HG03039 (cell line): Measurements from ENCODE around the gene MYO3B.

Experiments used
- ATAC-seq: cut with Tn5 transposase; IDR thresholded peaks from one replicate; pipeline ENCODE4 v1.9.1; 2021; ENCODE audit warnings: mild to moderate bottlenecking, moderate library complexity; ENCODE audit not compliant: unreplicated experiment

MYO3B gene

DNA sequence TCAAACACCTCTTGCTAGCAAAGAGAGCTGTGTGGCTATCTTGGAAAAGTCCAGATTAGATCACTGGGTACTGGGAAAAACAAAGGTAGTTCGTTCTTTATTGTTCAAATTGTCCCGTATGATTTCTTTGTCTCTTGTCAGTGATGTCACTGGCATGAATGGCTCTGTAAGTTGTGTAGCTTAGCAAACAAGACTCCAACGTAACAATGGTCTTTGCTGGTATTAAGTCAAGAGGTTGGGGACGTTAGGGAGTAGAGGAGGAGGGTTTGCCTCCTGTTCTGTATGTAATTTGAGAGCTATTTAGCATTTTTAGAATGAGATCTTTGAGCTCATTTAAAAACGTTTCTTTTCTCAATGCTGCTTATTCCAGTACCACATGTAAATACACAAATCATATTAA is 320.7 kb downstream of the MYO3B start:
- ATAC-seq = no peak

DNA sequence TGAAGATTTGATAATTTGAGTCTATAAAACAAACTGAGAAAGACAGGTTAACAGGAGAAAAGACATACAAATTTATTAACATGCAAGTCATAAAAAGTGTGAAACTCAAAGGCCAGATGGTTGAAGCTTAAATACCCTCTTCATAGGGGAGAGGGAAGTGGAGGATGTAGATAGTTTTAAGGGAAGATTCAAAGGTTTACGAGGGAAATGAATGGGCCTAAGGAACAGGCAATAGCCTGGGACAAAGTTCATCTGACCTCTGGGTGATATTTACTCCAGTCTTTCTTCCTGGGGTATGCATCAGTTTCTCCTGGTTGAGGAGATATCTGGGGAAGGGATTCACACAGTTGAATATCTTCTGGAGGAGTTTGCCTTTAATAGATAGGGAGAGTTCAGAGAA is 322.2 kb downstream of the MYO3B start:
- no peak for ATAC-seq

GRCh38 chr2:170500770-170501169 is 322.8 kb downstream of the MYO3B start:
- no peak for ATAC-seq

DNA sequence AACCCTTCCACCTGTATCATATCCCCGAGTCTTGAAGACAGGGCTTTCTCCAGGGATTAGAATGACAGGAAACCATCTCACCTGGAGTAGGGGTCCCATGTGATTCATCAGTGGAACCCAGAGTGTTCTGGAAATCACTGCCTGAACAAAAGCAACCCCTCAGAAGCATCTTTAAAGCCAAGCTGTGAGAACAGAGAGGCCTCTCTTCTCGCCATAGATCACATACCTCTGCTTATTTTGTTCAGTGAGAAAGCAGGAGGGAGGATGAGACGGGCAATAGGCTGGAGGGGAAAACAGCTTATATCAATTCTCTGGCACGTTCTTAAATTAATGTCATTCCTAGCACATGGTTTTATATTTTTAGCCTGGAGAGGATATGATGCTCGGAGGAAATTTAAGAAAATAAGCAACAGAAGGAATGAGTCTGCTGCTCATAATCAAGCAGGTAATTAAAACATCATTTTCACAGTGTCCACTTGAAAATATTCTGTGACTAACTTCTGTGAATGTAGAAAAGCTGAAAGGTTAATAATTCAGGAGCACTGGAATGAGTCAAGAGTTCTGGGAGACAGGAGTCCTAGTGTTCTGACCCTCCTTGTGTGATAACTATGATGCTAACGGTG is 323.6 kb downstream of the MYO3B start:
- ATAC-seq = no peak

GRCh38 chr2:170502361-170503130 is 324.6 kb downstream of the MYO3B start:
- ATAC-seq = no peak

GRCh38 chr2:170503563-170503962 is 325.6 kb downstream of the MYO3B start:
- ATAC-seq = no peak

DNA sequence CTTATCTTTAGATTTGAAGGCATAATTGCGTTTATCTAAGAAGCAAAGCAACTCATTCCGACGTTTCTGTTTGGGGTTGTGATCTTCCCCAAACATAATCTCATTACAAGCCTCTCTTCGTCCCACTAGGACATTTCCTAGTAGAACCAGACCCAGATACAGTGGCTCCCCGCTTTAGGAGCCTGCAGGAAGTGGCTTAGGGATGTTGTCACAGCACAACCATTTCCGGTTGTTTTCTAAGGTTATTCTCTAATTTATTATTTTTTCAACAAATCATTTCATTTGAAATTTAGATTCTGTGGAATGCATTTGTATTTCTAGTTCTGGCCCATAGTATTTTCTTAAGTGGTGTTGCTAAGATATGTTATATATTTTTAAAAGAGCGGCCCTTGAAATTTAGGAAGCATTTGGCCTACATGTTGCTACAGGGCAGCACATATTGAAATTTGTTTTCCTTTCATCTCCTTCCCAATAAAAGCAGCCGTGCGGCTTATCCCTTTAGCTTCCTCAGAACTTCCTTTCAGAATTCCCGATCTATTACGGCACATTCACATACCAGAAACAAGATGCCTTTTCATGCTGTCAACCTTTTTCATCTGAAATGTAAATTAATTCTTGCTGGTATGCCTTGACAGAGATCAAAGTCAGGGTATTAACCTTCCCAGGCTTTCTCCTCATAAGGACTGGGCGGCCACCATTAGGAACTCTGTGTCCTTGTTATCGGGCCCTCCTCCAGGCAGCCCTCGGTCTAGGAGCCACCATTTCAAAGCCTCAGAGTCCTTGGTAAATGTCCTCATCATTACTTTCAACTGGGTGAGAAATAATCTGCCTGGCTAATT is 326.2 kb downstream of the MYO3B start:
- ATAC-seq = no peak

GRCh38 chr2:170504810-170505145 is 326.8 kb downstream of the MYO3B start:
- ATAC-seq = no peak

GRCh38 chr2:170505631-170506275 is 327.8 kb downstream of the MYO3B start:
- no peak for ATAC-seq

- no peak for ATAC-seq
Observed at GRCh38 chr2:170509452-170510193, 331.7 kb downstream of the MYO3B start.

GRCh38 chr2:170512266-170512665 is 334.3 kb downstream of the MYO3B start:
- no peak for ATAC-seq

GRCh38 chr2:170514140-170514539 is 336.2 kb downstream of the MYO3B start:
- ATAC-seq = no peak

- no peak for ATAC-seq
Observed at GRCh38 chr2:170517538-170517937, 339.6 kb downstream of the MYO3B start.

DNA sequence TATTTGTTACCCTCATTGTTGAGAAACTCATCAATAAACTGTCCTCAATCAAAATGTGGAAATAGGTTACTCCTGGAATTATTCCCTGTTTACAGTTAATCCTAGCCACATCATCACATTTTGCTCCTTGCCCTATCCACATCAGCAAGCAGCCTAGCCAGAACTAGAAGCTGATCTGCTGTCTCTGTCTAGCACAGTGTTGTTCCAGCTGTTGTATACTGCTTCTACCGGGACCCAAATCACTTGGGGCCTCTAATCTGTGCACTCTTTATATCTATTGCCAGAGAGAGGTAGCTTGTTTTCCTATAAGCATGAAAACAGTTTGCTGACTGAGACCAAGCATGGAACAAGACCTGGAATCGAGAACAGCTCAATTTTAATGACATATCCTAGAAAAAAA is 341.0 kb downstream of the MYO3B start:
- no peak for ATAC-seq

GRCh38 chr2:170521299-170521698 is 343.4 kb downstream of the MYO3B start:
- ATAC-seq = no peak

DNA sequence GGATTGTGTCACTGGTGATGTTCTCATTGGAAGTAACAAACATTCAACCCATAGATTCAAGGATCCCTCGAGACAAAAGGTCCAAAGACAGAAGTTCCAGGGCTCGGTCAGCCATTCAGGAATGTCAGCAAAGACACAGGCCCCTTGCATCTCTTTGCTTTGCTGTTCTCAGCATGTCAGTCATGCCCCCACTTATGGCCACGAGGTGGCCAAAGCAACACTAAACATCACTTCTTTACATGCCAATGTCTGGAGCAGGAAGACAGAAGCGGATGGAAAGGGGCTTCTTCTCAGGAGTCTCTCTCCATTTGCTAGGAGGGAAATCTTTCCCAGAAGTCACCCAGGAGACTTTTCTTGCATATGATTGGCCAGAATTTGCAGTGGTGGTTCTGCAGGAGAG is 345.6 kb downstream of the MYO3B start:
- ATAC-seq = no peak

DNA sequence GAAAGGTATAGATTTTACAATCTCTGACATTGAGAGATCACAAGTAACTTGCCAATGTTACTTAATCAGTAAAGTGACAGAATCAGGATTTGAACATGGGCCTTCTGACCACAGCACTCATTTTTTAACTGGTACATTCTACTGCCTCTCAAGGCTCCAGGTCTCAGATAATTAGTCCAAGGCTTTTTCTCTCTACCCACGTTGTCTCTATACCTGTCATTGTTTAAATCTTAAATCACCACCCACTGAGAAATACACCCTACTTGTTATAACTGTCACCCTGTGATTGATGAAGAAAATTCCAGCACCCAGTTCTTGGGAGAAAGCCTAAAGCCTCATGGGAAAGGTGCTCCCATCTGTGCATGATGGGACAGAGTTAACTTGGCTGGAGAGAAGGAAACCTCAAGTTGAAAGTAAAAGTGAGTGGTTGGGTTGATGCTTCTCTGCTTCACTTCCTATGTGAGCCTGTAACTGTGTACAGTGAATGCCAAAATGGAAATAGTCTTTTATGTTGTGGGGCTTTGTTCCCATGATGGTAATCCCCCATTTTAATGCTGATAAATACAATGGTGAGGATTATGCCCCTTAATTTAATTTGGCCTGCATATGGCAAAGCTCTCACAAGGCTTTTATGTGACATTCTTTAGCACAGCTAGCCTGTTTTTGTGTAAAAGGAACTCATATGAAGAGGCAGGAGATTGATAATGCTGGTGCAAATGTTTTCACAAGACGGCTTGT is 347.1 kb downstream of the MYO3B start:
- ATAC-seq = no peak

DNA sequence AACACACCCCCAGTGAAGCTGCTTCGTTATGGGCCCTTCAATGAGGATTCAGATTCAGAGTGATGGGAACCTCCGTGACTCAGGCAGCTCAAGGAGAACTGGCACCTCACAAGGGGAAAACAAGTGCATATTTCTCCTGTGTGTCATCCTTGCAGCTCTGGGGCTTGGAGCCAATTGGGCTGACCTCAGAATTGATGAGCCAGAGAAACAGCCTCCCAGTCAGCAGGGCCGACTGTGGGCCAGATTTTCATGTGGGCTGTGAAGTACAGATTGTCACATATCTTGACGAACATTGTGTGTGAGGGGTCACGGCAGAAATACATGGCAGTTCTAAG is 347.6 kb downstream of the MYO3B start:
- no peak for ATAC-seq

DNA sequence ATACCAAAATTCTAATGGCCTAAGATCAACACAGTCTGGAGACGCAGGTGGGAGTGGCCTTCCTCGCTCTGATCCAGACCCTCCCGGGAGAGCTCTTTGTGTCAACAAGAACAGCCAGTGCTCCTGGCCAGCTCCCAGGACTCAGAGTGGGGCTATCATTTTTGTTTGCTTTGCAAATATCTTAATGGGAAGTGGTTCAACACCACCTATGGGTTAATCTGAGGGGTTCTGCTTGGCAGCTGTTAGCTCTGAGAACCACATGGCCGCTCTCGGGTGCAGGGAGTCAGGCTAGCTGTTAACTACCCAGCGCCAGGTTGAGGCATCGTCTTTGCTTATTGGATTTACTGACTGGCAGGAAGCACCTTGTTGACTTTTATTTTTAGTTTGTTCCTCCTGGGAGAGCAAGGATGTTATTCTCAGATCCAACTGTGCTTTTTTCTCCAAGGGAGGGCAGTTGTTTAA is 352.4 kb downstream of the MYO3B start:
- ATAC-seq = no peak
